PC-3 (cell line): Measurements from ENCODE around the gene TTI1. TPM values are rescaled to one million over a fixed set of nuclear protein-coding genes. Genes with fewer than 3 reads are reported as not detected.

Experiments used
- ATAC-seq: fragments of 200-7000 bp; cut with Tn5 transposase; 2 replicates; pipeline ENCODE4 v1.9.1; 2020; ENCODE audit warnings: mild to moderate bottlenecking, moderate library complexity
- BruUV-seq: library from RNA; stranded (reverse); fragments of 400-500 nt; replicated peaks from 2 replicates; lab custom pipeline; 2021; lab: Mats Ljungman, UMichigan
- CTCF ChIA-PET: fragments of 300-600 bp; sonication (Branson Sonifier 250); formaldehyde crosslinking; loops from one replicate; lab custom pipeline; 2022; ENCODE audit warnings: antibody characterized with exemption; lab: Charles Lee
- POLR2A ChIA-PET: fragments of 300-600 bp; sonication (Branson Sonifier 250); formaldehyde crosslinking; loops from one replicate; lab custom pipeline; 2022; ENCODE audit warnings: antibody characterized with exemption; ENCODE audit not compliant: unreplicated experiment; lab: Charles Lee
- DNase-seq: peaks from one replicate; pipeline ENCODE4 v3.0.0-alpha.2; 2015
- H2AFZ ChIP-seq: fragments of 300-600 bp; sonication (generic); 2 replicates; pipeline ENCODE4 v1.6.0; 2016; ENCODE audit warnings: antibody characterized with exemption, low read length
- H3F3A ChIP-seq: fragments of 300-600 bp; sonication (generic); one replicate; pipeline ENCODE4 v1.6.0; 2017; ENCODE audit warnings: antibody characterized with exemption, low read length, control low read depth, mild to moderate bottlenecking; ENCODE audit not compliant: unreplicated experiment
- H3K27ac ChIP-seq: fragments of 300-600 bp; sonication (generic); 2 replicates; pipeline ENCODE4 v1.5.1; 2016; ENCODE audit warnings: mild to moderate bottlenecking, low read length
- H3K27me3 ChIP-seq: fragments of 300-600 bp; sonication (generic); 2 replicates; pipeline ENCODE4 v1.6.1; 2016; ENCODE audit warnings: low read length, mixed read lengths
- H3K36me3 ChIP-seq: fragments of 300-600 bp; sonication (generic); 2 replicates; pipeline ENCODE4 v1.6.1; 2016; ENCODE audit warnings: low read depth, mixed run types, low read length, mixed read lengths
- H3K4me1 ChIP-seq: fragments of 300-600 bp; sonication (generic); 2 replicates; pipeline ENCODE4 v1.5.1; 2016; ENCODE audit warnings: low read length; ENCODE audit not compliant: insufficient read depth
- H3K4me2 ChIP-seq: fragments of 300-600 bp; sonication (generic); 2 replicates; pipeline ENCODE4 v1.6.0; 2016; ENCODE audit warnings: low read length
- H3K4me3 ChIP-seq: fragments of 300-600 bp; sonication (generic); 2 replicates; pipeline ENCODE4 v1.5.1; 2016; ENCODE audit warnings: mild to moderate bottlenecking, low read length, mixed read lengths
- H3K79me2 ChIP-seq: fragments of 300-600 bp; sonication (generic); 2 replicates; pipeline ENCODE4 v1.6.1; 2017; ENCODE audit warnings: low read length, mixed read lengths
- H3K9ac ChIP-seq: fragments of 300-600 bp; sonication (generic); 2 replicates; pipeline ENCODE4 v1.6.0; 2016; ENCODE audit warnings: mild to moderate bottlenecking, low read length
- H3K9me2 ChIP-seq: fragments of 300-600 bp; sonication (generic); replicated peaks from 2 replicates; pipeline ENCODE4 v1.6.1; 2016; ENCODE audit warnings: mixed run types, low read length, mixed read lengths
- H3K9me3 ChIP-seq: fragments of 300-600 bp; sonication (generic); 2 replicates; pipeline ENCODE4 v1.6.1; 2016; ENCODE audit warnings: low read length, mixed read lengths
- H4K20me1 ChIP-seq: fragments of 300-600 bp; sonication (generic); 2 replicates; pipeline ENCODE4 v1.6.1; 2016; ENCODE audit warnings: low read length, mixed read lengths
- CTCF ChIP-seq: fragments of 300-600 bp; sonication (generic); conservative IDR thresholded peaks from 2 replicates; pipeline ENCODE4 v1.5.1; 2017; ENCODE audit warnings: antibody characterized with exemption, low read depth, mild to moderate bottlenecking, low read length
- EZH2 ChIP-seq: fragments of 300-600 bp; sonication (generic); IDR thresholded peaks from one replicate; pipeline ENCODE4 v1.6.1; 2017; ENCODE audit warnings: antibody characterized with exemption, mild to moderate bottlenecking, low read length; ENCODE audit not compliant: unreplicated experiment
- EZH2phosphoT487 ChIP-seq: fragments of 300-600 bp; sonication (generic); IDR thresholded peaks from 2 replicates; pipeline ENCODE4 v1.6.1; 2018; ENCODE audit warnings: mild to moderate bottlenecking, antibody characterized with exemption, low read length, borderline replicate concordance
- intact Hi-C: fragments of 100-400 bp; cut with micrococcal nuclease; formaldehyde crosslinking; loops from 2 replicates; pipeline ENCODE4 v1.9.0; 2023
- total RNA-seq: library from RNA; depleted of rRNA; stranded (reverse); fragments of >200 nt; gene quantifications from 2 replicates; pipeline ENCODE4 v1.2.3, GENCODE V29; 2014

Gene TTI1
- total RNA-seq, 1 experiment from 2014 or later, result 23.2 TPM

- CTCF ChIA-PET, result interaction anchor here (0.6 kb wide), 1 partner anchor 59 kb away, joined by 3 read pairs; no protein-coding TSS in a partner anchor
- peak overlapping the region; percentile 28; the same call in 1 of the 2 replicates for H3K27ac ChIP-seq
- no peak overlapping the region for H3K9ac ChIP-seq
- H4K20me1 ChIP-seq, result 0 out of 2 replicates have a peak, but pooled peaks cover 12% of the 10 kb centered on the region
- no peak overlapping the region for H2AFZ ChIP-seq
- H3K4me1 ChIP-seq, result peaks cover 21% of the 10 kb centered on the region
- H3K27me3 ChIP-seq, result no peaks in the 10 kb centered on the region
- no peak for DNase-seq
- no peak overlapping the region for H3K4me3 ChIP-seq
- H3K9me3 ChIP-seq, result no peaks in the 10 kb centered on the region
- H3K36me3 ChIP-seq, result peaks cover 45% of the 10 kb centered on the region
- ATAC-seq, result no peak
- no TSS peak for BruUV-seq
- POLR2A ChIA-PET, result no interaction called here
- H3F3A ChIP-seq, result peaks cover 7% of the 10 kb centered on the region
- H3K4me2 ChIP-seq, result peak overlapping the region; percentile 28
- no peaks in the 10 kb centered on the region for H3K9me2 ChIP-seq
- TF ChIP-seq CTCF (no peak), EZH2phosphoT487 (no peak), EZH2 (no peak)
- intact Hi-C loops, result loop anchor here (10.0 kb wide), 1 partner anchor 486 kb away; no protein-coding TSS in a partner anchor
- H3K79me2 ChIP-seq, result peaks cover 92% of the 10 kb centered on the region
Observed at GRCh38 chr20:38050686-38051085, 17.4 kb upstream of the TTI1 start.

GRCh38 chr20:38049800-38050199, 16.5 kb upstream of the TTI1 start:
- POLR2A ChIA-PET, result no interaction called here
- Histone ChIP-seq H3K9ac (no peak overlapping the region), H3K36me3 (peaks cover 51% of the 10 kb centered on the region; the same call in 1 of the 2 replicates), H4K20me1 (0 out of 2 replicates have a peak, but pooled peaks cover 12% of the 10 kb centered on the region), H2AFZ (no peak overlapping the region), H3K27ac (peak overlapping the region; percentile 28), H3K4me3 (no peak overlapping the region), H3K4me1 (peaks cover 28% of the 10 kb centered on the region), H3K27me3 (no peaks in the 10 kb centered on the region), H3K79me2 (peaks cover 92% of the 10 kb centered on the region), H3K4me2 (peak overlapping the region; percentile 28), H3F3A (peaks cover 7% of the 10 kb centered on the region), H3K9me2 (no peaks in the 10 kb centered on the region), H3K9me3 (no peaks in the 10 kb centered on the region)
- TF ChIP-seq CTCF (no peak), EZH2 (no peak), EZH2phosphoT487 (no peak)
- intact Hi-C loops, result loop anchor here (10.0 kb wide), 1 partner anchor 485 kb away; no protein-coding TSS in a partner anchor
- peak; percentile 86 for DNase-seq
- CTCF ChIA-PET, result no interaction called here
- no TSS peak for BruUV-seq
- peak; percentile 82 for ATAC-seq

- peaks cover 59% of the 10 kb centered on the region; the same call in 1 of the 2 replicates for H3K36me3 ChIP-seq
- H3K4me3 ChIP-seq, result no peak overlapping the region
- no peak for TF ChIP-seq EZH2phosphoT487
- no peak for TF ChIP-seq EZH2
- TF ChIP-seq CTCF, result no peak
- H3K79me2 ChIP-seq, result peaks cover 84% of the 10 kb centered on the region
- intact Hi-C loops, result no loop called here
- ATAC-seq (no peak), DNase-seq (no peak)
- no peaks in the 10 kb centered on the region for H3K9me2 ChIP-seq
- H3F3A ChIP-seq, result peaks cover 17% of the 10 kb centered on the region
- H3K27ac ChIP-seq, result no peak overlapping the region
- no peak overlapping the region for H2AFZ ChIP-seq
- BruUV-seq, result no TSS peak
- H3K4me2 ChIP-seq, result no peak overlapping the region
- H3K9ac ChIP-seq, result no peak overlapping the region
- CTCF ChIA-PET, result no interaction called here
- H4K20me1 ChIP-seq, result 0 out of 2 replicates have a peak, but pooled peaks cover 13% of the 10 kb centered on the region
- H3K4me1 ChIP-seq, result peaks cover 56% of the 10 kb centered on the region
- no peaks in the 10 kb centered on the region for H3K27me3 ChIP-seq
- POLR2A ChIA-PET, result no interaction called here
- H3K9me3 ChIP-seq, result no peaks in the 10 kb centered on the region
Observed at GRCh38 chr20:38046572-38046971, 13.3 kb upstream of the TTI1 start.
